Trophoblast cell (in vitro differentiated cells and primary cell): ENCODE data around the gene HNMT.
"Not testable (repeated sequence)": the region's sequence is repeated elsewhere in the genome, so short reads cannot be mapped to it uniquely, and the experiment has no call there.

Source experiments
- DNase-seq, 2 donors: peaks; one replicate each; pipeline ENCODE4 v3.0.0-alpha.2; 2016
- H2AFZ ChIP-seq: 2 replicates; pipeline ENCODE4 v1.6.1; 2013; ENCODE audit warnings: low read length, moderate library complexity, mild to moderate bottlenecking; ENCODE audit not compliant: insufficient read depth, poor library complexity
- H2AK5ac ChIP-seq: 2 replicates; pipeline ENCODE4 v1.6.1; 2013; ENCODE audit warnings: mild to moderate bottlenecking, low read length
- H2BK120ac ChIP-seq: 2 replicates; pipeline ENCODE4 v1.6.1; 2013; ENCODE audit warnings: low read length, mild to moderate bottlenecking, moderate library complexity; ENCODE audit not compliant: insufficient read depth, poor library complexity
- H2BK12ac ChIP-seq: 2 replicates; pipeline ENCODE4 v1.6.1; 2013; ENCODE audit warnings: mild to moderate bottlenecking, low read length, moderate library complexity
- H2BK5ac ChIP-seq: 2 replicates; pipeline ENCODE4 v1.6.1; 2013; ENCODE audit warnings: low read length, low read depth, moderate library complexity, mild to moderate bottlenecking; ENCODE audit not compliant: poor library complexity
- H3K14ac ChIP-seq: 2 replicates; pipeline ENCODE4 v1.6.1; 2013; ENCODE audit warnings: mild to moderate bottlenecking, low read length
- H3K18ac ChIP-seq: 2 replicates; pipeline ENCODE4 v1.6.1; 2013; ENCODE audit warnings: mild to moderate bottlenecking, low read length
- H3K23ac ChIP-seq: 2 replicates; pipeline ENCODE4 v1.6.1; 2013; ENCODE audit warnings: low read length
- H3K27ac ChIP-seq: 2 replicates; pipeline ENCODE4 v1.5.1; 2013; ENCODE audit warnings: low read depth, mild to moderate bottlenecking, inconsistent platforms, low read length, moderate library complexity
- H3K27me3 ChIP-seq: 2 replicates; pipeline ENCODE4 v1.6.1; 2013; ENCODE audit warnings: inconsistent platforms, mild to moderate bottlenecking, low read length, moderate library complexity; ENCODE audit not compliant: insufficient read depth
- H3K36me3 ChIP-seq, 2 experiments: 1 replicate in 1 of 2; 2 replicates in 1 of 2; pipeline ENCODE4 v1.6.1; 2013; ENCODE audit warnings: low read length in 2 of 2, mild to moderate bottlenecking in 2 of 2, moderate library complexity in 1 of 2; ENCODE audit not compliant: insufficient read depth in 2 of 2, control insufficient read depth in 1 of 2
- H3K4ac ChIP-seq: 2 replicates; pipeline ENCODE4 v1.6.1; 2013; ENCODE audit warnings: low read depth, mild to moderate bottlenecking, low read length, moderate library complexity
- H3K4me1 ChIP-seq, 2 experiments: 1 replicate in 1 of 2; 2 replicates in 1 of 2; pipeline ENCODE4 v1.6.1; 2013; ENCODE audit warnings: low read length in 2 of 2, mild to moderate bottlenecking in 2 of 2, moderate library complexity in 1 of 2; ENCODE audit not compliant: insufficient read depth in 2 of 2, control insufficient read depth in 1 of 2
- H3K4me2 ChIP-seq: 2 replicates; pipeline ENCODE4 v1.6.1; 2013; ENCODE audit warnings: inconsistent platforms, mild to moderate bottlenecking, low read length, moderate library complexity
- H3K4me3 ChIP-seq: 2 replicates; pipeline ENCODE4 v1.5.1; 2013; ENCODE audit warnings: mild to moderate bottlenecking, low read depth, low read length, inconsistent platforms
- H3K79me1 ChIP-seq: one replicate; pipeline ENCODE4 v1.6.1; 2013; ENCODE audit warnings: low read length
- H3K79me2 ChIP-seq: 2 replicates; pipeline ENCODE4 v1.6.1; 2013; ENCODE audit warnings: low read length, mild to moderate bottlenecking; ENCODE audit not compliant: control insufficient read depth, insufficient read depth, poor library complexity
- H3K9ac ChIP-seq: 2 replicates; pipeline ENCODE4 v1.6.1; 2013; ENCODE audit warnings: mild to moderate bottlenecking, low read length
- H3K9me3 ChIP-seq: 2 replicates; pipeline ENCODE4 v1.6.1; 2013; ENCODE audit warnings: low read depth, mild to moderate bottlenecking, control low read depth, inconsistent platforms, low read length; ENCODE audit not compliant: insufficient read depth
- H4K12ac ChIP-seq: 2 replicates; pipeline ENCODE4 v1.6.1; 2013; ENCODE audit warnings: low read depth, mild to moderate bottlenecking, low read length, moderate library complexity
- H4K8ac ChIP-seq: 2 replicates; pipeline ENCODE4 v1.6.1; 2013; ENCODE audit warnings: low read depth, mild to moderate bottlenecking, low read length, moderate library complexity
- H4K91ac ChIP-seq: one replicate; pipeline ENCODE4 v1.6.1; 2013; ENCODE audit warnings: low read depth, mild to moderate bottlenecking, low read length, moderate library complexity
- WGBS: extraction: QIAGEN DNeasy Blood & Tissue Kit; methylation state at CpG from one replicate; pipeline ENCODE4 v1.1.7; 2013; ENCODE audit warnings: missing lambda C conversion rate; ENCODE audit not compliant: insufficient read length, insufficient coverage; ENCODE audit errors: extremely low coverage; 5-methylcytosine and 5-hydroxymethylcytosine counted together

HNMT gene

DNA sequence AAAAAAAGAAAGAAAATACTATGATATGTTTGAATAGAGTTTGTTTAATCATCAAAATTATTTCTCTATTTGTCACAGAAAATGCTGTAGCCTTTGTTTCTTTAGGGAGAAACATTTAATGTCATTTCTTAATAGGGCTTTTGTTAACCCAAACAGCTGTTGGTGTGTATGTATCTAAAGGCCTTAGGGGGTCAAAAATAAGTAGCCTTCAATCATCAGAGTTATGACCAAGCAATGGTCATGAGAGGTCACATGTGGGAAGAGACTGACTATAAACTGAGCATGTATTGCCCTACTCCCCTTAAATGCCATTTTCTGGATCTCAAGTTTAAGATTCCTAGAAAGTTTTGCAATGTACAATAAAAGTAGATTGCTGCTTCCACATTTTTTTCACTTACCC, 22.7 kb downstream of the HNMT start:
- Histone ChIP-seq H3K4me1 (no peaks in the 10 kb centered on the region), H3K14ac (no peak overlapping the region), H3K36me3 (peaks cover 4 to 11% of the 10 kb centered on the region in 2 experiments), H3K9me3 (peaks cover 3% of the 10 kb centered on the region), H4K91ac (no peak overlapping the region), H4K8ac (no peak overlapping the region), H3K4me3 (no peak overlapping the region), H2AK5ac (no peak overlapping the region), H3K18ac (no peak overlapping the region), H3K27ac (no peak overlapping the region), H2BK5ac (no peak overlapping the region), H2BK12ac (no peak overlapping the region), H4K12ac (no peak overlapping the region), H2AFZ (no peak overlapping the region), H3K79me2 (no peaks in the 10 kb centered on the region), H3K4ac (no peak overlapping the region), H3K79me1 (no peaks in the 10 kb centered on the region), H3K9ac (no peak overlapping the region), H3K4me2 (no peak overlapping the region), H3K27me3 (no peaks in the 10 kb centered on the region), H3K23ac (no peak overlapping the region), H2BK120ac (no peak overlapping the region)
- no peak for DNase-seq

GRCh38 chr2:137991078-137991477, 26.8 kb downstream of the HNMT start:
- Histone ChIP-seq H3K27ac (no peak overlapping the region), H3K4me1 (peaks cover 0 to 2% of the 10 kb centered on the region in 2 experiments), H3K9ac (no peak overlapping the region), H3K9me3 (peaks cover 10% of the 10 kb centered on the region), H3K36me3 (peaks cover 11 to 22% of the 10 kb centered on the region in 2 experiments), H3K14ac (no peak overlapping the region), H2AK5ac (no peak overlapping the region), H3K27me3 (no peaks in the 10 kb centered on the region), H2BK12ac (no peak overlapping the region), H2BK5ac (no peak overlapping the region), H4K91ac (no peak overlapping the region), H4K8ac (no peak overlapping the region), H3K79me1 (no peaks in the 10 kb centered on the region), H3K18ac (no peak overlapping the region), H3K79me2 (no peaks in the 10 kb centered on the region), H2AFZ (no peak overlapping the region), H3K4me2 (no peak overlapping the region), H3K4ac (no peak overlapping the region), H2BK120ac (no peak overlapping the region), H4K12ac (no peak overlapping the region), H3K23ac (no peak overlapping the region), H3K4me3 (no peak overlapping the region)
- DNase-seq, result no peak

DNA sequence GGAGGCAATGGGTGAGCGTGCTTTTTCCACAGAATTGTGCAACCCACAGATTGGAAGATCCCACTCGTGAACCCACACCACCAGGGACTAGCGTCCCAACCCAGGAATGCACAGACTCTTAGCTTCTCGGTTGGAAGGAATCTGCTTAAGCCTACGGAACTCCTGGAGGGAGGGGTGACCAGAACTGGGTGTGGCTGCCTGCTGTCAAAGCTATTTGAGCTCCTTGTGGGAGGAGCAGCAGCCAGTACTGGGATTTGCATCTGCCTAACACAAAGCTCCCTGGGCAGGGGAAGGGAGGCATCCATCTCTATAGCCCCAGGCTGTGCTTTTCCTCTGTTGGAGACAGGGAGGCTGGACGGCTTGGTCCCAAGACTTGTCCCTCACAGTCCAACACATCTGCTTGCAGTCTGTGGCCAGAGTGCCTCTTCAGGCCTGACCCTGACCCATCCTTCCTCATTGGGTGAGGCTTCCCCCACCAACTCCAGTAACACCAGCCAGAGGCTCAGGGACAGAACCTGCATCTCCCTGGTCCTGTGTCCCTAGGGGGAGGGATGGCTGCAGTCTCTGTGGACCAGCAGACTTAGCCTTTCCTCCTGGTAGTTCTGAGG, 27.9 kb downstream of the HNMT start:
- Histone ChIP-seq H3K79me2 (no peaks in the 10 kb centered on the region), H2AK5ac (no peak overlapping the region), H4K12ac (no peak overlapping the region), H3K9ac (no peak overlapping the region), H2BK5ac (no peak overlapping the region), H2BK12ac (no peak overlapping the region), H3K4me3 (no peak overlapping the region), H3K23ac (no peak overlapping the region), H3K36me3 (peaks cover 11 to 20% of the 10 kb centered on the region in 2 experiments), H3K27me3 (no peaks in the 10 kb centered on the region), H3K79me1 (no peaks in the 10 kb centered on the region), H3K18ac (no peak overlapping the region), H4K91ac (no peak overlapping the region), H2BK120ac (no peak overlapping the region), H3K27ac (no peak overlapping the region), H2AFZ (no peak overlapping the region), H4K8ac (no peak overlapping the region), H3K14ac (no peak overlapping the region), H3K4ac (no peak overlapping the region), H3K4me2 (no peak overlapping the region), H3K4me1 (peaks cover 0 to 2% of the 10 kb centered on the region in 2 experiments), H3K9me3 (peaks cover 10% of the 10 kb centered on the region)
- no peak for DNase-seq
- WGBS, result no CpG with 5 or more reads among the region's 6 CpGs

GRCh38 chr2:137993715-137994476, 29.6 kb downstream of the HNMT start:
- H3K36me3 ChIP-seq, result peaks cover 13 to 20% of the 10 kb centered on the region in 2 experiments
- H2AFZ ChIP-seq, H3K27me3 ChIP-seq, H3K14ac ChIP-seq, H2BK5ac ChIP-seq, H2AK5ac ChIP-seq, H4K12ac ChIP-seq, H3K4ac ChIP-seq, H4K8ac ChIP-seq, H3K4me2 ChIP-seq, H2BK12ac ChIP-seq, DNase-seq, H2BK120ac ChIP-seq, H3K9ac ChIP-seq, H4K91ac ChIP-seq, H3K4me1 ChIP-seq, H3K79me2 ChIP-seq, H3K79me1 ChIP-seq, H3K23ac ChIP-seq, H3K4me3 ChIP-seq, H3K27ac ChIP-seq, H3K18ac ChIP-seq: not testable (repeated sequence)
- no CpG with 5 or more reads among the region's 1 CpG for WGBS
- H3K9me3 ChIP-seq, result peaks cover 10% of the 10 kb centered on the region
